SU-DHL-6 (cell line): Measurements from ENCODE around the gene PPEF2.

Experiments
- EZH2phosphoT487 ChIP-seq: fragments of 200-600 bp; sonication (generic), shearing (Covaris generic); conservative IDR thresholded peaks from 2 replicates; pipeline ENCODE4 v1.6.1; 2018; ENCODE audit warnings: mild to moderate bottlenecking, antibody characterized with exemption, low read length, moderate library complexity, mixed read lengths
- TF ChIP-seq, protein P1 (sequence below): fragments of 200-600 bp; sonication (generic); IDR thresholded peaks from one replicate; pipeline ENCODE4 v1.5.1; 2017; ENCODE audit warnings: antibody characterized with exemption, mild to moderate bottlenecking, low read length, moderate library complexity; ENCODE audit not compliant: insufficient read depth, poor library complexity, severe bottlenecking

- TF ChIP-seq, protein P1, sequence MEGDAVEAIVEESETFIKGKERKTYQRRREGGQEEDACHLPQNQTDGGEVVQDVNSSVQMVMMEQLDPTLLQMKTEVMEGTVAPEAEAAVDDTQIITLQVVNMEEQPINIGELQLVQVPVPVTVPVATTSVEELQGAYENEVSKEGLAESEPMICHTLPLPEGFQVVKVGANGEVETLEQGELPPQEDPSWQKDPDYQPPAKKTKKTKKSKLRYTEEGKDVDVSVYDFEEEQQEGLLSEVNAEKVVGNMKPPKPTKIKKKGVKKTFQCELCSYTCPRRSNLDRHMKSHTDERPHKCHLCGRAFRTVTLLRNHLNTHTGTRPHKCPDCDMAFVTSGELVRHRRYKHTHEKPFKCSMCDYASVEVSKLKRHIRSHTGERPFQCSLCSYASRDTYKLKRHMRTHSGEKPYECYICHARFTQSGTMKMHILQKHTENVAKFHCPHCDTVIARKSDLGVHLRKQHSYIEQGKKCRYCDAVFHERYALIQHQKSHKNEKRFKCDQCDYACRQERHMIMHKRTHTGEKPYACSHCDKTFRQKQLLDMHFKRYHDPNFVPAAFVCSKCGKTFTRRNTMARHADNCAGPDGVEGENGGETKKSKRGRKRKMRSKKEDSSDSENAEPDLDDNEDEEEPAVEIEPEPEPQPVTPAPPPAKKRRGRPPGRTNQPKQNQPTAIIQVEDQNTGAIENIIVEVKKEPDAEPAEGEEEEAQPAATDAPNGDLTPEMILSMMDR: no peak
- TF ChIP-seq EZH2phosphoT487: no peak
Measured at GRCh38 chr4:75830906-75831305, 71.3 kb downstream of the PPEF2 start.
